ENCODE data around the gene PLA2G10. TPM values are rescaled to one million over a fixed set of nuclear protein-coding genes. Genes with fewer than 3 reads are reported as not detected.
A peak's percentile ranks its signal among the peaks of the same experiment; 100 is the strongest.

Gene PLA2G10
- total and polyA plus RNA-seq, 2 of the 13 experiments (the other 11 are each of a cell fraction or from before 2014, with no cell fraction given) = not detected

- no peak for TF ChIP-seq ARID2 (CRISPR knock-in tag; IDR thresholded peaks at IDR 0.05; ENCODE audit: borderline replicate concordance)
- no peak for TF ChIP-seq SMARCC2 (IDR thresholded peaks at IDR 0.05)
- TF ChIP-seq ZNF761 (CRISPR knock-in tag; conservative IDR thresholded peaks at IDR 0.05) = no peak
- no peak for TF ChIP-seq ZNF605 (CRISPR knock-in tag; IDR thresholded peaks at IDR 0.05)
- no peak for TF ChIP-seq ZNF775 (CRISPR knock-in tag; IDR thresholded peaks at IDR 0.05; ENCODE audit: borderline replicate concordance)
- no peak for TF ChIP-seq HIC2 (CRISPR knock-in tag; IDR thresholded peaks at IDR 0.05; ENCODE audit: low read depth)
- TF ChIP-seq MEIS2 (CRISPR knock-in tag; IDR thresholded peaks at IDR 0.05) = no peak
- TF ChIP-seq ZNF383 (CRISPR knock-in tag; IDR thresholded peaks at IDR 0.05; ENCODE audit: borderline replicate concordance) = no peak
Measured at GRCh38 chr16:14682121-14682520, 12.0 kb downstream of the PLA2G10 start (continued).

- POLR2A ChIA-PET = no interaction called here
- Histone ChIP-seq H3K4me1 (ENCODE audit: insufficient read depth, low read length) (no peaks in the 10 kb centered on the region), H3K36me3 (replicated peaks in 1 of 2; ENCODE audit: control insufficient read depth in 1 of 2, insufficient read depth in 2 of 2, low read length in 2 of 2) (no peaks in the 10 kb centered on the region), H3K27me3 (ENCODE audit: control insufficient read depth in 1 of 2, insufficient read depth in 2 of 2, low read length in 2 of 2) (0 out of 5 replicates have a peak, but pooled peaks cover 0 to 4% of the 10 kb centered on the region in 2 experiments), H3K4me3 (replicated peaks in 1 of 3; ENCODE audit: insufficient read depth in 1 of 3, low read depth in 2 of 3, low read length in 3 of 3) (no peak overlapping the region), H3K27ac (ENCODE audit: extremely low read length, insufficient read depth, low read length) (no peak overlapping the region), H3K9me3 (ENCODE audit: low read length) (no peaks in the 10 kb centered on the region), H3K79me2 (ENCODE audit: insufficient read depth, low read length) (no peaks in the 10 kb centered on the region), H2AFZ (ENCODE audit: low read length) (no peak overlapping the region), H3K9ac (ENCODE audit: insufficient read depth, low read depth, low read length) (no peak overlapping the region), H4K20me1 (ENCODE audit: insufficient read depth, low read length) (no peaks in the 10 kb centered on the region), H3K4me2 (ENCODE audit: low read depth, low read length) (no peak overlapping the region)
- in situ Hi-C loops (cut with HindIII; ENCODE audit: extremely low pct_ligation_motif_present, low pct_unique_long_range_greater_than_20kb) (no loop called here), intact Hi-C loops (cut with micrococcal nuclease; ENCODE audit: unreplicated experiment) (no loop called here)
- 47% methylated on average over 4 of the region's 4 CpGs for WGBS (ENCODE audit: low lambda C conversion rate)
- BruUV-seq (replicated peaks) = no TSS peak
- FAIRE-seq = no peak
- CTCF ChIA-PET (ENCODE audit: low intra/inter-chr PET ratio, low total read pairs) = no interaction called here
- TF ChIP-seq NR0B2 (CRISPR knock-in tag; IDR thresholded peaks at IDR 0.05) (no peak), ZBTB2 (CRISPR knock-in tag; IDR thresholded peaks at IDR 0.05; ENCODE audit: low read depth) (no peak), ZBTB39 (CRISPR knock-in tag; IDR thresholded peaks at IDR 0.05) (no peak), ATF7 (IDR thresholded peaks at IDR 0.05) (no peak), ATF7 (CRISPR knock-in tag; IDR thresholded peaks at IDR 0.05) (no peak), ZNF629 (CRISPR knock-in tag; conservative IDR thresholded peaks at IDR 0.05) (peak; percentile 82), ZHX1 (CRISPR knock-in tag; IDR thresholded peaks at IDR 0.05; ENCODE audit: low read depth) (no peak)
- no peak for DNase-seq (ENCODE audit: low spot score)
- no peak for ATAC-seq
Measured at GRCh38 chr16:14681115-14681514, 13.0 kb downstream of the PLA2G10 start.

Data from HepG2 (cell line).